Endothelial cell of umbilical vein (primary cell): ENCODE data around the gene GPR146. TPM values are rescaled to one million over a fixed set of nuclear protein-coding genes. Genes with fewer than 3 reads are reported as not detected.
A peak's percentile ranks its signal among the peaks of the same experiment; 100 is the strongest.

Experiments used
- BruUV-seq: library from RNA; stranded (reverse); fragments of 400-500 nt; replicated peaks from 2 replicates; lab custom pipeline; 2021; lab: Mats Ljungman, UMichigan
- CTCF ChIA-PET: fragments of 300-600, 350-600 bp; sonication (Branson Sonifier 250); formaldehyde crosslinking; loops from one replicate; lab custom pipeline; 2021; ENCODE audit warnings: antibody characterized with exemption, inconsistent platforms; lab: Charles Lee
- POLR2A ChIA-PET: fragments of 300-600, 350-600 bp; sonication (Branson Sonifier 250); formaldehyde crosslinking; loops from one replicate; lab custom pipeline; 2021; ENCODE audit warnings: antibody characterized with exemption, inconsistent platforms; lab: Charles Lee
- DNase-seq: peaks from one replicate; pipeline ENCODE4 v3.0.0-alpha.2; 2011; ENCODE audit warnings: low read depth, low spot score
- FAIRE-seq: peaks from 2 replicates; lab custom pipeline; 2011; peaks lifted over from hg19 to GRCh38; lab: Jason Lieb, UNC
- H2AFZ ChIP-seq: 2 replicates; pipeline ENCODE4 v1.6.0; 2012; ENCODE audit warnings: low read depth, low read length, control low read depth, inconsistent platforms
- H3K27ac ChIP-seq: 2 replicates; pipeline ENCODE4 v1.5.1; 2011; ENCODE audit warnings: low read depth, mild to moderate bottlenecking, control low read depth, low read length, moderate library complexity; ENCODE audit not compliant: insufficient read depth
- H3K27me3 ChIP-seq, 2 experiments: 2 replicates each; pipeline versions ENCODE4 v1.6.0 to v1.6.1; 2011; ENCODE audit warnings: low read length in 2 of 2, mixed read lengths in 1 of 2; ENCODE audit not compliant: control insufficient read depth in 2 of 2, insufficient read depth in 2 of 2
- H3K36me3 ChIP-seq, 2 experiments: 2 replicates in 1 of 2; 3 replicates in 1 of 2; pipeline ENCODE4 v1.5.1; 2011; ENCODE audit warnings: low read length in 2 of 2, mild to moderate bottlenecking in 1 of 2, moderate library complexity in 1 of 2; ENCODE audit not compliant: control insufficient read depth in 2 of 2, insufficient read depth in 2 of 2; ENCODE audit errors: extremely low read depth in 1 of 2
- H3K4me1 ChIP-seq: 3 replicates; pipeline ENCODE4 v1.5.1; 2011; ENCODE audit warnings: mild to moderate bottlenecking, low read length; ENCODE audit not compliant: control insufficient read depth, insufficient read depth; ENCODE audit errors: extremely low read depth
- H3K4me2 ChIP-seq: 2 replicates; pipeline ENCODE4 v1.6.1; 2011; ENCODE audit warnings: low read length, control low read depth, mixed read lengths; ENCODE audit not compliant: insufficient read depth
- H3K4me3 ChIP-seq, 3 experiments: fragments of 200-600 bp in 1 of 3; sonication (generic), shearing (Covaris generic) in 1 of 3; replicated peaks in 1 of 3; 2 replicates each; pipeline ENCODE4 v1.5.1; 2011 to 2016; ENCODE audit warnings: control low read depth in 3 of 3, low read length in 3 of 3, mild to moderate bottlenecking in 2 of 3, inconsistent platforms in 1 of 3, low read depth in 1 of 3, moderate library complexity in 1 of 3; ENCODE audit not compliant: insufficient read depth in 1 of 3
- H3K79me2 ChIP-seq: 2 replicates; pipeline ENCODE4 v1.6.0; 2012; ENCODE audit warnings: low read length, inconsistent platforms; ENCODE audit not compliant: control insufficient read depth, insufficient read depth
- H3K9ac ChIP-seq: replicated peaks from 2 replicates; pipeline ENCODE3; 2011; ENCODE audit warnings: low read length, control low read depth; ENCODE audit not compliant: insufficient read depth; ENCODE audit errors: extremely low read depth
- H3K9me1 ChIP-seq: replicated peaks from 3 replicates; pipeline ENCODE4 v1.6.0; 2011; ENCODE audit warnings: mild to moderate bottlenecking, low read length; ENCODE audit not compliant: control insufficient read depth, insufficient read depth; ENCODE audit errors: extremely low read depth
- H3K9me3 ChIP-seq: replicated peaks from 2 replicates; pipeline ENCODE4 v1.5.1; 2012; ENCODE audit warnings: low read length, inconsistent platforms; ENCODE audit not compliant: control insufficient read depth, insufficient read depth
- H4K20me1 ChIP-seq: replicated peaks from 2 replicates; pipeline ENCODE3; 2011; ENCODE audit warnings: mild to moderate bottlenecking, low read length; ENCODE audit not compliant: control insufficient read depth, insufficient read depth; ENCODE audit errors: extremely low read depth
- CTCF ChIP-seq, 2 donors: IDR thresholded peaks; 1 replicate in 1 of 2; 2 replicates in 1 of 2; pipeline ENCODE4 v1.5.1; 2011; ENCODE audit warnings: low read length in 2 of 2, mild to moderate bottlenecking in 2 of 2, moderate library complexity in 2 of 2, control low read depth in 1 of 2, inconsistent platforms in 1 of 2, low read depth in 1 of 2; ENCODE audit not compliant: insufficient read depth in 1 of 2; ENCODE audit errors: extremely low read depth in 1 of 2
- EZH2 ChIP-seq: IDR thresholded peaks from 2 replicates; pipeline ENCODE4 v1.6.1; 2012; ENCODE audit warnings: borderline replicate concordance, low read depth, mild to moderate bottlenecking, moderate library complexity, low read length, inconsistent platforms; ENCODE audit not compliant: severe bottlenecking
- FOS ChIP-seq: IDR thresholded peaks from 2 replicates; pipeline ENCODE4 v1.6.1; 2011; ENCODE audit warnings: mild to moderate bottlenecking, low read length, moderate library complexity, borderline replicate concordance; ENCODE audit not compliant: insufficient read depth
- GATA2 ChIP-seq: IDR thresholded peaks from 2 replicates; pipeline ENCODE4 v1.7.0; 2011; ENCODE audit warnings: low read depth, mild to moderate bottlenecking, moderate library complexity, mixed read lengths, low read length; ENCODE audit not compliant: insufficient read length, insufficient read depth
- JUN ChIP-seq: IDR thresholded peaks from 2 replicates; pipeline ENCODE4 v1.6.1; 2011; ENCODE audit warnings: borderline replicate concordance, low read depth; ENCODE audit not compliant: insufficient read length, insufficient read depth
- MAX ChIP-seq: IDR thresholded peaks from 2 replicates; pipeline ENCODE4 v1.6.1; 2011; ENCODE audit not compliant: insufficient read depth, insufficient read length
- MYC ChIP-seq: IDR thresholded peaks from one replicate; pipeline ENCODE4 v1.6.1; 2011; ENCODE audit warnings: mild to moderate bottlenecking, low read depth, low read length
- POLR2A ChIP-seq: IDR thresholded peaks from 2 replicates; pipeline ENCODE4 v1.6.1; 2012; ENCODE audit warnings: low read depth, mild to moderate bottlenecking, control low read depth, low read length
- POLR2AphosphoS5 ChIP-seq: IDR thresholded peaks from 2 replicates; pipeline ENCODE4 v1.6.1; 2012; ENCODE audit warnings: low read depth, mild to moderate bottlenecking, control low read depth, low read length, moderate library complexity; ENCODE audit not compliant: insufficient read depth
- dilution Hi-C: fragments of 300-500 bp; cut with MboI; formaldehyde crosslinking; loops from one replicate; pipeline ENCODE4 v1.15.0; 2019; ENCODE audit warnings: low sequenced_read_pairs; ENCODE audit not compliant: extremely low pct_ligation_motif_present
- intact Hi-C: fragments of 100-400 bp; cut with micrococcal nuclease; formaldehyde crosslinking; loops from one replicate; pipeline ENCODE4 v1.10.0; 2022
- polyA plus RNA-seq, 4 experiments: library from polyadenylated mRNA; depleted of rRNA in 3 of 4; stranded (reverse) in 3 of 4; unstranded in 1 of 4; fragments of >200 nt; gene quantifications; 2 replicates each; pipeline versions ENCODE4 v1.2.1 to v1.2.3, GENCODE V29; 2011 to 2012; ENCODE audit warnings: missing spikeins in 1 of 4
- total RNA-seq: library from RNA; stranded (reverse); gene quantifications from 2 replicates; pipeline ENCODE4 v1.2.3, GENCODE V29; 2021

Gene GPR146
- total and polyA plus RNA-seq, 2 donors (not counting 3 experiments of a cell fraction or from before 2014, with no cell fraction given): 18.5 to 44.8 TPM

- no peak for FAIRE-seq
Observed at GRCh38 chr7:1052031-1052818, 7.9 kb downstream of the GPR146 start.

More at GRCh38 chr7:1052031-1052818, 7.9 kb downstream of the GPR146 start:
- Histone ChIP-seq H3K27me3 (no peaks in the 10 kb centered on the region), H3K79me2 (no peaks in the 10 kb centered on the region), H3K4me2 (no peak overlapping the region), H3K9me1 (no peaks in the 10 kb centered on the region), H3K27ac (peak overlapping the region; percentile 86), H2AFZ (peak overlapping the region; percentile 64), H3K36me3 (no peaks in the 10 kb centered on the region), H3K9ac (peak overlapping the region; percentile 63), H3K4me1 (peaks cover 58% of the 10 kb centered on the region), H4K20me1 (no peaks in the 10 kb centered on the region), H3K4me3 (no peak overlapping the region), H3K9me3 (no peaks in the 10 kb centered on the region)
- TF ChIP-seq GATA2 (no peak), EZH2 (no peak), FOS (no peak), POLR2AphosphoS5 (no peak), POLR2A (no peak), MYC (no peak), MAX (no peak), CTCF (IDR thresholded peaks at IDR 0.05; ENCODE audit: extremely low read depth in 1 of 2, insufficient read depth in 1 of 2, low read depth in 1 of 2, low read length in 2 of 2) (no peak), JUN (no peak)
- BruUV-seq: no TSS peak
- no peak for DNase-seq
- ChIA-PET POLR2A (no interaction called here), CTCF (interaction anchor here (1.0 to 4.9 kb wide), 6 partner anchors 8 to 86 kb away, joined by 3 to 26 read pairs (median 7); partner anchors contain the start of gene GPR146)
- intact Hi-C loops (no loop called here), dilution Hi-C loops (no loop called here)
